Measurements from ENCODE around the gene NR0B2. TPM values are rescaled to one million over a fixed set of nuclear protein-coding genes. Genes with fewer than 3 reads are reported as not detected.

The NR0B2 gene
- total RNA-seq, 1 donor from 2014 or later, result not detected

DNA sequence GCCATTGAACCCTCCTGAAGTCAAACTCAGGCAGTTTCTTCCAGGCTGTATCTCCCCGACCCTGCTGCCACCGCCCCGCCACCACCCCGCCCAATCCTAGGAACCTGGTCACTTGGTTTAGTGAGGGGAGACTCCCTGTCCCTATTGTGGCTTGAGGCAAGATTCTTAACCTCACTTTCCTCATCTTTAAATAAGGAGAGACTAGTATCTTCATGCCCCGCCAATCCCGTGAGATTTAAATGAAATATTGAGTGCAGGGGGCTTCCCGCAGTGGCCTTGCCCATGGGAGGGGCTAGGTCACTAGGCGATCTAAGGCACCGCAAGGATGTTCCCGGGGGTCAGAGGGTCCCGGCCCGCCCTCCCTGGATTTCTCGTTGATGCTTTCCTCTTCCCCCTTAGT is 45.5 kb upstream of the NR0B2 start:
- Mint-ChIP-seq H3K4me3 (peak overlapping the region; percentile 67), H3K4me1 (peaks cover 14% of the 10 kb centered on the region), H3K27me3 (peaks cover 14% of the 10 kb centered on the region), H3K36me3 (ENCODE audit: low read depth) (no peaks in the 10 kb centered on the region), H3K9me3 (no peaks in the 10 kb centered on the region), H3K27ac (no peak overlapping the region)
- ChIA-PET POLR2A (interaction anchor here (0.6 kb wide), 2 partner anchors 216 to 456 kb away, joined by 3 read pairs; no protein-coding TSS in a partner anchor), CTCF (no interaction called here)
- TF ChIP-seq, protein P1, sequence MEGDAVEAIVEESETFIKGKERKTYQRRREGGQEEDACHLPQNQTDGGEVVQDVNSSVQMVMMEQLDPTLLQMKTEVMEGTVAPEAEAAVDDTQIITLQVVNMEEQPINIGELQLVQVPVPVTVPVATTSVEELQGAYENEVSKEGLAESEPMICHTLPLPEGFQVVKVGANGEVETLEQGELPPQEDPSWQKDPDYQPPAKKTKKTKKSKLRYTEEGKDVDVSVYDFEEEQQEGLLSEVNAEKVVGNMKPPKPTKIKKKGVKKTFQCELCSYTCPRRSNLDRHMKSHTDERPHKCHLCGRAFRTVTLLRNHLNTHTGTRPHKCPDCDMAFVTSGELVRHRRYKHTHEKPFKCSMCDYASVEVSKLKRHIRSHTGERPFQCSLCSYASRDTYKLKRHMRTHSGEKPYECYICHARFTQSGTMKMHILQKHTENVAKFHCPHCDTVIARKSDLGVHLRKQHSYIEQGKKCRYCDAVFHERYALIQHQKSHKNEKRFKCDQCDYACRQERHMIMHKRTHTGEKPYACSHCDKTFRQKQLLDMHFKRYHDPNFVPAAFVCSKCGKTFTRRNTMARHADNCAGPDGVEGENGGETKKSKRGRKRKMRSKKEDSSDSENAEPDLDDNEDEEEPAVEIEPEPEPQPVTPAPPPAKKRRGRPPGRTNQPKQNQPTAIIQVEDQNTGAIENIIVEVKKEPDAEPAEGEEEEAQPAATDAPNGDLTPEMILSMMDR (IDR thresholded peaks at IDR 0.05), result no peak
- intact Hi-C loops (cut with micrococcal nuclease), result no loop called here
- DNase-seq (no peak), ATAC-seq (ENCODE audit: low read depth) (no peak)

DNA sequence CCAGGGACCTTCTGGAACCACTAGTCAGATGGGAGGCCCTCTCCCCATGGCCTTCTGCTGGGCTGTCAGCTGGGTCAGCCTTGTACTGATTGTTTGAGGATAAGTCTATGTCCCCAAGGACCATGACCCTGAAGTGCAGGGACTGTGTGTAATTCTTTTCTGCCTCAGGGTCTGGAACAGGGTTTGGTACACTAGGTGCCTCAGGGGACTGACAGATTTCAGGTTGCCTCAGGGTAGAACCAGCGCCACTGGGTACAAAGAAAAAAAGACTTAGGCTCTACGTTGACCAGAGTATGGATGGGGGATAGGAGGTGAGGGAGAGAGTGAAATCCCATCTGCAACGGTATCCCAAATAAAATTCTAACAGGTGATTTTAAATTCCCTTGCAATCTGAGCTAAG is 43.5 kb upstream of the NR0B2 start:
- Mint-ChIP-seq H3K4me1 (peaks cover 14% of the 10 kb centered on the region), H3K36me3 (ENCODE audit: low read depth) (peaks cover 4% of the 10 kb centered on the region), H3K27ac (no peak overlapping the region), H3K9me3 (no peaks in the 10 kb centered on the region), H3K27me3 (peaks cover 8% of the 10 kb centered on the region), H3K4me3 (no peak overlapping the region)
- TF ChIP-seq, protein P1 (IDR thresholded peaks at IDR 0.05), result no peak
- ATAC-seq (ENCODE audit: low read depth) (no peak), DNase-seq (no peak)
- ChIA-PET CTCF (no interaction called here), POLR2A (no interaction called here)
- intact Hi-C loops (cut with micrococcal nuclease), result no loop called here

DNA sequence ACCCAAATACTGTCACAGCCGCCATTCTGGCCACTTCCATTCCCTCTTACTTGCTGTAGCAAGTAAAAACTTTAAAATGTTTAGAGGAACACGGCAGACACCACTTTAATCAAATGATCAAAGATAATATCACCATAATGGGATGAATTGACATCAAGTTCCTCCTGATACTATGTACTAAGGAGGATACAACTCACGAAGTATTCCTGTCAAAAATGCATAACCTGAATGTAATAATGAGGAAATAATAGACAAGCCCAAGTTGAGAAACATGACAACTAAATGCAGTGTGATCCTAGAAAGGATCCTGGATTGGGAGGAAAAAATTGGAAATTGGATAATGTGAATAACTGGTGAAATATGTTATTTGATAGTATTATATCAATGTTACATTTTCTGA is 42.5 kb upstream of the NR0B2 start:
- intact Hi-C loops (cut with micrococcal nuclease), result no loop called here
- peaks cover 14% of the 10 kb centered on the region for H3K4me1 Mint-ChIP-seq
- TF ChIP-seq, protein P1 (IDR thresholded peaks at IDR 0.05), result no peak
- no peaks in the 10 kb centered on the region for H3K9me3 Mint-ChIP-seq
- DNase-seq (no peak), ATAC-seq (ENCODE audit: low read depth) (no peak)
- no peak overlapping the region for H3K4me3 Mint-ChIP-seq
- ChIA-PET POLR2A (no interaction called here), CTCF (no interaction called here)
- peaks cover 8% of the 10 kb centered on the region for H3K27me3 Mint-ChIP-seq
- H3K36me3 Mint-ChIP-seq (ENCODE audit: low read depth), result peaks cover 4% of the 10 kb centered on the region
- no peak overlapping the region for H3K27ac Mint-ChIP-seq

DNA sequence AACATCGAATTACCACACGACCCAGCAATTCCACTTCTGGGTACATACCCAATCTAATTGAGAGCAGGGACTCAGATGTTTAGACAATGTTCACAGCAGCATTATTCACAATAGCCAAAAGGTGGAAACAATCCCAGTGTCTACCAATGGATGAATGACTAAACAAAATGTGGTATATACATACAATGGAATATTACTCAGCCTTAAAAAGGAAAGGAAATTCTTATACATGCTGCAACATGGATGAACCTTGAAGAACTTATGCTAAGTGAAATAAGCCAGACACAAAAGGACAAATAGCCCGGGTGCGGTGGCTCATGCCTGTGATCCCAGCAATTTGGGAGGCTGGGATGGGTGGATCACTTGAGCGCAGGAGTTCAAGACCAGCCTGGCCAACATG is 39.6 kb upstream of the NR0B2 start:
- H3K9me3 Mint-ChIP-seq, result no peaks in the 10 kb centered on the region
- no peak overlapping the region for H3K27ac Mint-ChIP-seq
- intact Hi-C loops (cut with micrococcal nuclease), result no loop called here
- POLR2A ChIA-PET, result no interaction called here
- no peak for DNase-seq
- H3K27me3 Mint-ChIP-seq, result peaks cover 5% of the 10 kb centered on the region
- CTCF ChIA-PET, result no interaction called here
- TF ChIP-seq, protein P1 (IDR thresholded peaks at IDR 0.05), result no peak
- no peaks in the 10 kb centered on the region for H3K4me1 Mint-ChIP-seq
- H3K36me3 Mint-ChIP-seq (ENCODE audit: low read depth), result peaks cover 5% of the 10 kb centered on the region
- ATAC-seq (ENCODE audit: low read depth), result no peak
- H3K4me3 Mint-ChIP-seq, result no peak overlapping the region

DNA sequence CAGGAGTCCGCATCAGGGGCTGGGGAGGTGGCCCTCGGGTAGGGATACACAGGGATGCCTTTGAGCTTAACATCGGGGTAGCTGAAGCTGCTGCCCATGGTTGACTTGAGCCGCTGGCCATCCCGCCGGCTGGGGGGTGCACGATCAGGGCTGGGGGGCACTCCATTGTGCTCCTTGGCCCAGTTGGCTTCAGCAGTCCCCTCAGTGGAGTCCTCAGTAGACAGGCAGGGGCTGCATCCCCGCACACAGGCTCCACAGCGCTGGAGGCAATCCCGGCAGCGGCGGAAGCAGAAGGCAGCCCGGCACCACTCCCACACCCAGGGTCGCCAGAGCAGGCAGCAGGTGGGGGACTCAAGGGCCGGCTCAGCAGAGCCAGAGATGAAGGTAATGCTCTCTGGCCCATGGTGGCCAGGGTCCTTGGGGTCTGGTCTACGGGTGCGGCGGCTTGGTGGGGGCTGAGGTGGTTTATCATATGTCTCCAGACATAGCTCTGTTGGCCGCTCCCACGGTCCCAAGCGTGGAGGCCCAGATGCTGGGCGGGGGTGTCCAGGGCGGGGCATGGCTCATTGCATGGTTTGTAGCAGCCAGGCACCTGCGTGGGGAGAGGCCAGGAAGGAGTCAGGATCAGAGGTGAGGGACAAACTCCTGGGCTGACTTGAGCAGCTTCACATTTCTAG is 38.2 kb upstream of the NR0B2 start:
- peaks cover 2% of the 10 kb centered on the region for H3K27me3 Mint-ChIP-seq
- H3K36me3 Mint-ChIP-seq (ENCODE audit: low read depth), result peaks cover 9% of the 10 kb centered on the region
- H3K4me1 Mint-ChIP-seq, result no peaks in the 10 kb centered on the region
- TF ChIP-seq, protein P1 (IDR thresholded peaks at IDR 0.05), result no peak
- DNase-seq (no peak), ATAC-seq (ENCODE audit: low read depth) (no peak)
- no peak overlapping the region for H3K4me3 Mint-ChIP-seq
- H3K9me3 Mint-ChIP-seq, result no peaks in the 10 kb centered on the region
- POLR2A ChIA-PET, result no interaction called here
- intact Hi-C loops (cut with micrococcal nuclease), result no loop called here
- H3K27ac Mint-ChIP-seq, result no peak overlapping the region
- CTCF ChIA-PET, result no interaction called here

Measured in activated B cell treated with CpG ODN at 0.5 μM for 24 hours (primary cell).